ENCODE data around the gene FXYD5. TPM values are rescaled to one million over a fixed set of nuclear protein-coding genes. Genes with fewer than 3 reads are reported as not detected.

Gene FXYD5
- total RNA-seq, 2 donors from 2014 or later = 24.0 to 29.6 TPM

DNA sequence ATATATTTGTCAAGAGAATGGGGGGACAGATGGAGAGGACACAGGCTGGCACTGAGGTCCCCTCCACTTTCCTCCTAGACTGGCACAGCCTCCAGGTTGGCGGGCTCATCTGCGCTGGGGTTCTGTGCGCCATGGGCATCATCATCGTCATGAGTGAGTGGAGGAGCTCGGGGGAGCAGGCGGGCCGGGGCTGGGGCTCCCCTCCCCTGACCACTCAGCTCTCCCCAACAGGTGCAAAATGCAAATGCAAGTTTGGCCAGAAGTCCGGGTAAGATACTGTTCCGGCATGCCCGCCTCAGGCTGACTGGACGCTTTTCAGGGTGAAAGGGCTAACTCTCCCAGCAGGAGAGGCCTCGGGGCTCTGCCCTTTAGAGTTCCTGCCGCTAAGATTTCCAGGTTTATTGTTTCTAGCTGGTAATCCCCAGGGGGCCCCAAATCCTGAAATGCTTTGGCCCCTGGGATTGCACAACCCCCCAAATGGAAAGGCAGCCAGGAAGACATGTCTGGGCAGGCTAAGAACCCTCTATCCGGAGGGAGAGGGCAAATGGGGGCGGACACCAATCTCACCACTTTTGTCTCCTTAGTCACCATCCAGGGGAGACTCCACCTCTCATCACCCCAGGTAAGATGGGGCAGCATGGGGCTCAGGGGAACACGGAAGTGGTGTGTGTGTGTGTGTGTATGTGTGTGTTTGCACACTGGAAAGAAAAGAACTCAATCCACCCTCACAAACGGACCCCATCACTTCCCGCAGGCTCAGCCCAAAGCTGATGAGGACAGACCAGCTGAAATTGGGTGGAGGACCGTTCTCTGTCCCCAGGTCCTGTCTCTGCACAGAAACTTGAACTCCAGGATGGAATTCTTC is 31.6 kb upstream of the FXYD5 start:
- TF ChIP-seq CTCF (conservative IDR thresholded peaks at IDR 0.05) = no peak
- WGBS, 2 experiments (ENCODE audit: insufficient coverage in 1 of 2, insufficient read length in 1 of 2) = 80 to 85% methylated on average over 13 to 18 of the region's 19 CpGs
- Mint-ChIP-seq H3K36me3 (ENCODE audit: low read depth) (no peaks in the 10 kb centered on the region), H3K9me3 (no peaks in the 10 kb centered on the region), H3K27ac (no peak overlapping the region), H3K27me3 (ENCODE audit: insufficient read depth) (no peaks in the 10 kb centered on the region), H3K4me3 (no peak overlapping the region), H3K4me1 (no peaks in the 10 kb centered on the region)
- DNase-seq = peak; percentile 42
- Histone ChIP-seq H3K4me3 (ENCODE audit: low read length) (no peak overlapping the region), H3K27me3 (ENCODE audit: control insufficient read depth, insufficient read depth, low read length, poor library complexity, severe bottlenecking) (no peaks in the 10 kb centered on the region), H3K9ac (ENCODE audit: extremely low read depth, low read length, poor library complexity, severe bottlenecking) (no peak overlapping the region), H3K27ac (ENCODE audit: low read depth, low read length) (no peak overlapping the region), H3K9me3 (ENCODE audit: control insufficient read depth, low read length) (no peaks in the 10 kb centered on the region), H3K36me3 (ENCODE audit: control insufficient read depth, insufficient read depth, low read length) (no peaks in the 10 kb centered on the region), H3K4me1 (ENCODE audit: control insufficient read depth, insufficient read depth, low read length) (no peaks in the 10 kb centered on the region)

- Histone ChIP-seq H3K9ac (ENCODE audit: extremely low read depth, low read length, poor library complexity, severe bottlenecking) (no peak overlapping the region), H3K4me3 (ENCODE audit: low read length) (no peak overlapping the region), H3K4me1 (ENCODE audit: control insufficient read depth, insufficient read depth, low read length) (no peaks in the 10 kb centered on the region), H3K27me3 (ENCODE audit: control insufficient read depth, insufficient read depth, low read length, poor library complexity, severe bottlenecking) (no peaks in the 10 kb centered on the region), H3K27ac (ENCODE audit: low read depth, low read length) (no peak overlapping the region), H3K9me3 (ENCODE audit: control insufficient read depth, low read length) (no peaks in the 10 kb centered on the region), H3K36me3 (ENCODE audit: control insufficient read depth, insufficient read depth, low read length) (no peaks in the 10 kb centered on the region)
- no peak for DNase-seq
- Mint-ChIP-seq H3K4me1 (no peaks in the 10 kb centered on the region), H3K36me3 (ENCODE audit: low read depth) (no peaks in the 10 kb centered on the region), H3K27me3 (ENCODE audit: insufficient read depth) (no peaks in the 10 kb centered on the region), H3K4me3 (no peak overlapping the region), H3K9me3 (no peaks in the 10 kb centered on the region), H3K27ac (no peak overlapping the region)
- WGBS, 2 experiments (ENCODE audit: insufficient coverage in 1 of 2, insufficient read length in 1 of 2) = 95% methylated on average over 4 to 5 of the region's 5 CpGs
- no peak for TF ChIP-seq CTCF (conservative IDR thresholded peaks at IDR 0.05)
These were observed 31.0 kb upstream of the FXYD5 start for GRCh38 chr19:35123573-35123972.

DNA sequence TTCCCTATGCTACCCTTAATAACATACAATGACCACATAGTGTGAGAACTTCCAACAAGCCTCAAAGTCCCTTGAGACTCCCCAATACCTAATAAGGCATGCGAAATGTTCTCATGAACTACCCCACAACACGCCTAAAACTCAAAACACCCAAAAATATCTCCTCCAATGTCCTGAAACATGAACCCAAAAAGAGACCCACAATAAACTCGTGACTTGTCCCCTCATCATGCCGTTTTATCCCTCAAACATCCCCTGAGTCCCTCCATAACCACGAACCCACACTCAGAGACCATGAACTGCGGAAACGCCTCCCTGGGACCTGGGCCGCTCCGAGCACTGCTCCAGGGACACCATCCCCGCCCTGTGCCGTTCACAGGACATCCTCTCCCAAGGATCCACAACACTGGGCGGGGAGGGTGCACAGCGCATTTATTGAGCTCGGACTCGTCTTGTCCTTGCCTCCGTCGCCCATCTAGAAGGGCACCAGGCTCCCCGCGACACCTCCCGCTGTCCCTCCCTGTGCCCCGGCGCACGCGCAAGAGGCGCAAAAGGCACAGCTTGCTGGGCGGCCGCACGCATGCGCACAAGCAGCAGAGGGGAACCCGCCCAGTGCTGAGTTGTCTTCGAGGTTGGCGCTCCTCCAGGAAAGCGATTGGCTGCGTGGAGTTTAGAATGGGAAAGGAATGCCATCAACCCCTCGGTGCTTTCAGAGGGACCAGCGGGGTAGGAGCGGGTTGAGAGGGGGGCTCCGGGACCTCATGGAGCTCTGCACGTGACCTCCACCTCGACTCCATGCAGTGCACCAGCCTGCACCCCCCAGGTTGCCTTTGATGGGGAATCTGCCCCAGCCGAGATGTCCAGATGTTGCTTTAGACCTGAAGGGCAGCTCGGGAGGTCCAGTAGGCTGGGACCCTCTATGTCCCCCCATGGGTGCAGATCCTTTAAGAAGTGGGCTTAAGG is 30.2 kb upstream of the FXYD5 start:
- WGBS, 2 experiments (ENCODE audit: insufficient coverage in 1 of 2, insufficient read length in 1 of 2) = 93 to 95% methylated on average over 34 to 42 of the region's 42 CpGs
- no peak overlapping the region for H3K4me3 ChIP-seq (ENCODE audit: low read length)
- H3K27me3 Mint-ChIP-seq (ENCODE audit: insufficient read depth) = no peaks in the 10 kb centered on the region
- H3K4me3 Mint-ChIP-seq = peak overlapping the region; percentile 38
- H3K9me3 ChIP-seq (ENCODE audit: control insufficient read depth, low read length) = no peaks in the 10 kb centered on the region
- no peak overlapping the region for H3K27ac ChIP-seq (ENCODE audit: low read depth, low read length)
- no peaks in the 10 kb centered on the region for H3K27me3 ChIP-seq (ENCODE audit: control insufficient read depth, insufficient read depth, low read length, poor library complexity, severe bottlenecking)
- H3K27ac Mint-ChIP-seq = no peak overlapping the region
- no peak overlapping the region for H3K9ac ChIP-seq (ENCODE audit: extremely low read depth, low read length, poor library complexity, severe bottlenecking)
- no peaks in the 10 kb centered on the region for H3K4me1 ChIP-seq (ENCODE audit: control insufficient read depth, insufficient read depth, low read length)
- no peaks in the 10 kb centered on the region for H3K36me3 Mint-ChIP-seq (ENCODE audit: low read depth)
- no peaks in the 10 kb centered on the region for H3K4me1 Mint-ChIP-seq
- H3K36me3 ChIP-seq (ENCODE audit: control insufficient read depth, insufficient read depth, low read length) = no peaks in the 10 kb centered on the region
- no peaks in the 10 kb centered on the region for H3K9me3 Mint-ChIP-seq
- no peak for TF ChIP-seq CTCF (conservative IDR thresholded peaks at IDR 0.05)
- peak; percentile 58 for DNase-seq
